GM21390 (cell line): ENCODE data around the gene TMTC1.
"Not testable (repeated sequence)": the region's sequence is repeated elsewhere in the genome, so short reads cannot be mapped to it uniquely, and the experiment has no call there.

ENCODE experiments used
- ATAC-seq: cut with Tn5 transposase; IDR thresholded peaks from one replicate; pipeline ENCODE4 v1.9.1; 2021; ENCODE audit not compliant: unreplicated experiment

Gene TMTC1

GRCh38 chr12:29783773-29784666 lies at the start of gene TMTC1:
TMTC1 (minus strand) TSS chr12:29783942; CDS start chr12:29783751, 191 bp downstream.
- no peak for ATAC-seq

- ATAC-seq = no peak
These were observed 47.4 kb upstream of the TMTC1 start for GRCh38 chr12:29831173-29831572.

GRCh38 chr12:29830391-29830790 lies 46.6 kb upstream of the TMTC1 start:
- ATAC-seq = no peak

- no peak for ATAC-seq
These were observed 35.3 kb upstream of the TMTC1 start for GRCh38 chr12:29818916-29819623.

- no peak for ATAC-seq
These were observed 33.4 kb upstream of the TMTC1 start for GRCh38 chr12:29816874-29817725.

GRCh38 chr12:29809616-29810361 lies 26.0 kb upstream of the TMTC1 start:
- not testable (repeated sequence) for ATAC-seq

- no peak for ATAC-seq
These were observed 23.4 kb upstream of the TMTC1 start for GRCh38 chr12:29807129-29807528.

- ATAC-seq = no peak
These were observed 20.3 kb upstream of the TMTC1 start for GRCh38 chr12:29804019-29804418.

GRCh38 chr12:29799591-29799990 lies 15.8 kb upstream of the TMTC1 start:
- ATAC-seq = no peak

GRCh38 chr12:29797565-29798355 lies 14.0 kb upstream of the TMTC1 start:
- no peak for ATAC-seq

GRCh38 chr12:29796823-29797263 lies 13.1 kb upstream of the TMTC1 start:
- no peak for ATAC-seq

GRCh38 chr12:29795715-29796114 lies 12.0 kb upstream of the TMTC1 start:
- ATAC-seq = no peak

GRCh38 chr12:29794862-29795261 lies 11.1 kb upstream of the TMTC1 start:
- no peak for ATAC-seq

- ATAC-seq = no peak
These were observed 9.1 kb upstream of the TMTC1 start for GRCh38 chr12:29792853-29793252.

- ATAC-seq = no peak
These were observed 8.4 kb upstream of the TMTC1 start for GRCh38 chr12:29792132-29792531.

- ATAC-seq = peak; percentile 9
These were observed 620 bp downstream of the TMTC1 start for GRCh38 chr12:29782871-29783772.

GRCh38 chr12:29782285-29782870 lies 1.4 kb downstream of the TMTC1 start:
- ATAC-seq = peak; percentile 82

- ATAC-seq = peak; percentile 36
These were observed 2.0 kb downstream of the TMTC1 start for GRCh38 chr12:29781705-29782266.
